Thyroid gland (tissue), 4 donors: ENCODE measurements around the gene CMAS. TPM values are rescaled to one million over a fixed set of nuclear protein-coding genes. Genes with fewer than 3 reads are reported as not detected.

Source experiments
- DNase-seq, 2 donors: peaks; one replicate each; pipeline ENCODE4 v3.0.0-alpha.2; 2019
- H3K27ac ChIP-seq, 3 donors: fragments of 200-600 bp; sonication (generic); 1 replicate in 2 of 3; 2 replicates in 1 of 3; pipeline ENCODE4 v1.5.1; 2016 to 2019; ENCODE audit warnings: mild to moderate bottlenecking in 1 of 3, moderate library complexity in 1 of 3
- H3K27me3 ChIP-seq: fragments of 200-600 bp; sonication (generic); one replicate; pipeline ENCODE4 v1.5.1; 2019
- H3K36me3 ChIP-seq, 2 donors: fragments of 200-600 bp; sonication (generic); one replicate each; pipeline ENCODE4 v1.5.1; 2016 to 2019
- H3K4me1 ChIP-seq, 2 donors: fragments of 200-600 bp; sonication (generic); one replicate each; pipeline ENCODE4 v1.5.1; 2017 to 2019
- H3K4me3 ChIP-seq, 3 donors: fragments of 200-600 bp; sonication (generic); replicated peaks in 1 of 3; 1 replicate in 2 of 3; 2 replicates in 1 of 3; pipeline ENCODE4 v1.5.1; 2016; ENCODE audit warnings: mild to moderate bottlenecking in 1 of 3
- H3K9me3 ChIP-seq: fragments of 200-600 bp; sonication (generic); one replicate; pipeline ENCODE4 v1.5.1; 2017
- CTCF ChIP-seq, 6 experiments: fragments of 200-600 bp in 3 of 6; fragments of 450-650 bp in 3 of 6; sonication (generic) in 3 of 6; IDR thresholded peaks; one replicate each; pipeline ENCODE4 v1.5.1; 2016 to 2019; ENCODE audit warnings: antibody characterized with exemption in 6 of 6, mild to moderate bottlenecking in 2 of 6, inconsistent platforms in 1 of 6, moderate library complexity in 1 of 6
- POLR2A ChIP-seq, 2 donors: fragments of 450-650 bp; IDR thresholded peaks; one replicate each; pipeline ENCODE4 v1.6.1; 2017; ENCODE audit warnings: antibody characterized with exemption in 2 of 2, mild to moderate bottlenecking in 2 of 2, moderate library complexity in 1 of 2
- WGBS, 2 donors: methylation state at CpG; one replicate each; pipeline ENCODE4 v1.1.5; 2017; 5-methylcytosine and 5-hydroxymethylcytosine counted together
- intact Hi-C: fragments of 100-400 bp; cut with DNase I; formaldehyde crosslinking; loops from one replicate; pipeline ENCODE4 v1.15.1; 2023
- total RNA-seq, 4 donors: library from RNA; depleted of rRNA; stranded (reverse); fragments of >200 nt; gene quantifications; one replicate each; pipeline ENCODE4 v1.2.3, GENCODE V29; 2016

CMAS gene
- total RNA-seq, 4 donors from 2014 or later: 24.1 to 32.7 (median 26.3) TPM

- H3K9me3 ChIP-seq: no peaks in the 10 kb centered on the region
- TF ChIP-seq POLR2A (IDR thresholded peaks at IDR 0.05) (no peak), CTCF (IDR thresholded peaks at IDR 0.05) (no peak)
- no peak overlapping the region for H3K4me3 ChIP-seq
- H3K4me1 ChIP-seq: no peaks in the 10 kb centered on the region
- intact Hi-C loops: no loop called here
- H3K36me3 ChIP-seq: no peaks in the 10 kb centered on the region
- no peak for DNase-seq
- no peaks in the 10 kb centered on the region for H3K27me3 ChIP-seq
- H3K27ac ChIP-seq: no peak overlapping the region
Measured at GRCh38 chr12:22105542-22105941, 59.5 kb downstream of the CMAS start.

GRCh38 chr12:22110176-22110575 is 64.2 kb downstream of the CMAS start:
- H3K36me3 ChIP-seq: no peaks in the 10 kb centered on the region
- WGBS, 2 donors: 57 to 61% methylated on average over 3 of the region's 3 CpGs
- H3K27ac ChIP-seq: no peak overlapping the region
- no peaks in the 10 kb centered on the region for H3K9me3 ChIP-seq
- no peaks in the 10 kb centered on the region for H3K27me3 ChIP-seq
- no peaks in the 10 kb centered on the region for H3K4me1 ChIP-seq
- H3K4me3 ChIP-seq: no peak overlapping the region
- no peak for DNase-seq
- intact Hi-C loops: no loop called here
- TF ChIP-seq CTCF (IDR thresholded peaks at IDR 0.05) (no peak), POLR2A (IDR thresholded peaks at IDR 0.05) (no peak)

Other genes with a start within 250 kb of the CMAS start
- gene ABCC9, start 104.8 kb upstream of the CMAS start, total RNA-seq: 10 to 100 TPM; 10.5 to 46.8 (median 26.0) TPM